H9 (cell line): ENCODE data around the gene BCL2L15. TPM values are rescaled to one million over a fixed set of nuclear protein-coding genes. Genes with fewer than 3 reads are reported as not detected.

Source experiments
- DNase-seq: peaks from one replicate; pipeline ENCODE4 v3.0.0-alpha.2; 2017
- H2AFZ ChIP-seq: one replicate; pipeline ENCODE4 v1.6.1; 2013; ENCODE audit warnings: mild to moderate bottlenecking, low read length, control low read depth, moderate library complexity
- H2AK5ac ChIP-seq: 2 replicates; pipeline ENCODE4 v1.6.1; 2013; ENCODE audit warnings: low read length, control low read depth, mixed read lengths; ENCODE audit not compliant: insufficient read length
- H2BK120ac ChIP-seq: one replicate; pipeline ENCODE4 v1.6.1; 2013; ENCODE audit warnings: low read depth, mild to moderate bottlenecking, low read length, control low read depth, inconsistent platforms; ENCODE audit not compliant: poor library complexity, severe bottlenecking
- H2BK12ac ChIP-seq: 2 replicates; pipeline ENCODE4 v1.6.1; 2013; ENCODE audit warnings: low read length, control low read depth, mixed read lengths, low read depth; ENCODE audit not compliant: insufficient read length
- H2BK15ac ChIP-seq: 2 replicates; pipeline ENCODE4 v1.6.1; 2013; ENCODE audit warnings: low read depth, low read length, control low read depth
- H2BK20ac ChIP-seq: one replicate; pipeline ENCODE4 v1.6.1; 2013; ENCODE audit warnings: low read depth, mild to moderate bottlenecking, low read length, control low read depth, inconsistent platforms; ENCODE audit not compliant: poor library complexity, severe bottlenecking
- H2BK5ac ChIP-seq: 2 replicates; pipeline ENCODE4 v1.6.1; 2013; ENCODE audit warnings: low read length, control low read depth, mixed read lengths; ENCODE audit not compliant: insufficient read length
- H3K14ac ChIP-seq: 2 replicates; pipeline ENCODE4 v1.6.1; 2013; ENCODE audit warnings: low read length, control low read depth; ENCODE audit not compliant: insufficient read depth
- H3K18ac ChIP-seq: 2 replicates; pipeline ENCODE4 v1.6.1; 2013; ENCODE audit warnings: low read depth, mild to moderate bottlenecking, mixed read lengths, low read length, control low read depth; ENCODE audit not compliant: insufficient read length
- H3K23ac ChIP-seq: 2 replicates; pipeline ENCODE4 v1.6.1; 2013; ENCODE audit warnings: low read length, control low read depth, mixed read lengths, low read depth; ENCODE audit not compliant: insufficient read length
- H3K23me2 ChIP-seq: 2 replicates; pipeline ENCODE4 v1.6.1; 2013; ENCODE audit warnings: low read depth, mild to moderate bottlenecking, mixed read lengths, low read length, control low read depth; ENCODE audit not compliant: insufficient read length, poor library complexity, severe bottlenecking
- H3K27ac ChIP-seq: 2 replicates; pipeline ENCODE4 v1.5.1; 2013; ENCODE audit warnings: low read length, control low read depth, mixed read lengths, low read depth; ENCODE audit not compliant: insufficient read length
- H3K27me3 ChIP-seq: 2 replicates; pipeline ENCODE4 v1.6.1; 2013; ENCODE audit warnings: low read length, control low read depth, inconsistent platforms; ENCODE audit not compliant: insufficient read depth
- H3K4ac ChIP-seq: 2 replicates; pipeline ENCODE4 v1.6.1; 2013; ENCODE audit warnings: low read depth, mild to moderate bottlenecking, control low read depth, inconsistent platforms, low read length, moderate library complexity
- H3K4me1 ChIP-seq: 2 replicates; pipeline ENCODE4 v1.6.1; 2013; ENCODE audit warnings: low read length, control low read depth, inconsistent platforms; ENCODE audit not compliant: insufficient read depth
- H3K4me2 ChIP-seq: 2 replicates; pipeline ENCODE4 v1.6.1; 2013; ENCODE audit warnings: low read length, control low read depth, mixed read lengths; ENCODE audit not compliant: insufficient read length, insufficient read depth
- H3K56ac ChIP-seq: 2 replicates; pipeline ENCODE4 v1.6.1; 2013; ENCODE audit warnings: low read depth, mild to moderate bottlenecking, mixed read lengths, low read length, control low read depth; ENCODE audit not compliant: insufficient read length
- H3K79me1 ChIP-seq: 2 replicates; pipeline ENCODE4 v1.6.1; 2013; ENCODE audit warnings: low read depth, mild to moderate bottlenecking, moderate library complexity, low read length, control low read depth, inconsistent platforms; ENCODE audit not compliant: insufficient read depth, poor library complexity, severe bottlenecking
- H3K79me2 ChIP-seq: 2 replicates; pipeline ENCODE4 v1.6.1; 2013; ENCODE audit warnings: low read length, control low read depth, inconsistent platforms; ENCODE audit not compliant: insufficient read depth
- H3K9ac ChIP-seq: 2 replicates; pipeline ENCODE4 v1.6.1; 2013; ENCODE audit warnings: low read length, control low read depth, mixed read lengths; ENCODE audit not compliant: insufficient read length; ENCODE audit errors: extremely low read depth
- H3K9me3 ChIP-seq: one replicate; pipeline ENCODE4 v1.6.1; 2013; ENCODE audit warnings: low read depth, low read length, inconsistent platforms; ENCODE audit not compliant: control insufficient read depth
- H3T11ph ChIP-seq: one replicate; pipeline ENCODE4 v1.6.1; 2013; ENCODE audit warnings: mild to moderate bottlenecking, low read length, control low read depth, inconsistent platforms
- H4K20me1 ChIP-seq: one replicate; pipeline ENCODE4 v1.6.1; 2013; ENCODE audit not compliant: control insufficient read depth, insufficient read length, insufficient read depth
- H4K5ac ChIP-seq: 2 replicates; pipeline ENCODE4 v1.6.1; 2013; ENCODE audit warnings: low read depth, mild to moderate bottlenecking, mixed read lengths, low read length, control low read depth; ENCODE audit not compliant: insufficient read length
- H4K8ac ChIP-seq: replicated peaks from 2 replicates; pipeline ENCODE4 v1.6.1; 2013; ENCODE audit warnings: low read length, control low read depth, mixed read lengths, low read depth; ENCODE audit not compliant: insufficient read length
- H4K91ac ChIP-seq: 2 replicates; pipeline ENCODE4 v1.6.1; 2013; ENCODE audit warnings: low read depth, mild to moderate bottlenecking, moderate library complexity, mixed read lengths, low read length, control low read depth; ENCODE audit not compliant: insufficient read length
- H3K27ac Mint-ChIP-seq, 3 experiments: 2 replicates in 2 of 3; 3 replicates in 1 of 3; pipeline ENCODE4 v1.8.0; 2020 to 2021; ENCODE audit warnings: mixed read lengths in 3 of 3, mild to moderate bottlenecking in 1 of 3, moderate library complexity in 1 of 3
- H3K27me3 Mint-ChIP-seq: 2 replicates; pipeline ENCODE4 v1.8.0; 2021; ENCODE audit warnings: low read depth, mild to moderate bottlenecking, moderate library complexity, mixed read lengths
- H3K36me3 Mint-ChIP-seq, 3 experiments: 2 replicates in 2 of 3; 3 replicates in 1 of 3; pipeline ENCODE4 v1.8.0; 2020 to 2021; ENCODE audit warnings: low read depth in 3 of 3, mixed read lengths in 3 of 3; ENCODE audit not compliant: insufficient read depth in 1 of 3
- H3K4me1 Mint-ChIP-seq, 2 experiments: 2 replicates each; pipeline ENCODE4 v1.8.0; 2020; ENCODE audit warnings: mixed read lengths in 2 of 2
- H3K4me3 Mint-ChIP-seq, 2 experiments: 2 replicates in 1 of 2; 3 replicates in 1 of 2; pipeline ENCODE4 v1.8.0; 2020 to 2021; ENCODE audit warnings: mild to moderate bottlenecking in 2 of 2, mixed read lengths in 2 of 2, moderate library complexity in 1 of 2
- H3K9me3 Mint-ChIP-seq, 2 experiments: 2 replicates in 1 of 2; 3 replicates in 1 of 2; pipeline ENCODE4 v1.8.0; 2020; ENCODE audit warnings: mild to moderate bottlenecking in 2 of 2, mixed read lengths in 2 of 2, moderate library complexity in 1 of 2
- WGBS: extraction: QIAGEN DNeasy Blood & Tissue Kit; methylation state at CpG from one replicate; pipeline ENCODE4 v1.1.7; 2013; ENCODE audit warnings: missing lambda C conversion rate, low lambda C conversion rate, mixed read lengths; ENCODE audit not compliant: insufficient read length; ENCODE audit errors: extremely low coverage; 5-methylcytosine and 5-hydroxymethylcytosine counted together
- total RNA-seq: library from RNA; stranded (reverse); gene quantifications from 2 replicates; pipeline ENCODE4 v1.2.1, GENCODE V29; 2021
- TF ChIP-seq, protein P1 (sequence below): fragments of 200-600 bp; sonication (generic); conservative IDR thresholded peaks from 3 replicates; pipeline ENCODE4 v1.8.0; 2021; ENCODE audit warnings: antibody characterized with exemption, mild to moderate bottlenecking

Gene BCL2L15
- total RNA-seq, 1 experiment from 2014 or later = 0.22 TPM

GRCh38 chr1:113904293-113904673 lies 16.9 kb upstream of the BCL2L15 start:
- no peak overlapping the region for H2BK5ac ChIP-seq
- Mint-ChIP-seq H3K4me3 (peak overlapping the region; percentile 94 to 96), H3K27ac (peak overlapping the region; percentile 85 to 98 (median 95)), H3K36me3 (peaks cover 0 to 30% (median 23%) of the 10 kb centered on the region in 3 experiments; a peak in 5 of 7 replicates), H3K27me3 (no peaks in the 10 kb centered on the region), H3K4me1 (peaks cover 11% of the 10 kb centered on the region in 2 experiments), H3K9me3 (no peaks in the 10 kb centered on the region)
- no peak overlapping the region for H3K23ac ChIP-seq
- DNase-seq = peak; percentile 59
- no peak overlapping the region for H2AFZ ChIP-seq
- no peak overlapping the region for H3K56ac ChIP-seq
- no peak overlapping the region for H4K8ac ChIP-seq
- H3K18ac ChIP-seq = peak overlapping the region; percentile 27
- H3K4me1 ChIP-seq = no peaks in the 10 kb centered on the region
- peak overlapping the region; percentile 79 for H3K4me2 ChIP-seq
- no peak overlapping the region for H3K4ac ChIP-seq
- no peak overlapping the region for H2BK20ac ChIP-seq
- no peak overlapping the region for H3K14ac ChIP-seq
- TF ChIP-seq, protein P1, sequence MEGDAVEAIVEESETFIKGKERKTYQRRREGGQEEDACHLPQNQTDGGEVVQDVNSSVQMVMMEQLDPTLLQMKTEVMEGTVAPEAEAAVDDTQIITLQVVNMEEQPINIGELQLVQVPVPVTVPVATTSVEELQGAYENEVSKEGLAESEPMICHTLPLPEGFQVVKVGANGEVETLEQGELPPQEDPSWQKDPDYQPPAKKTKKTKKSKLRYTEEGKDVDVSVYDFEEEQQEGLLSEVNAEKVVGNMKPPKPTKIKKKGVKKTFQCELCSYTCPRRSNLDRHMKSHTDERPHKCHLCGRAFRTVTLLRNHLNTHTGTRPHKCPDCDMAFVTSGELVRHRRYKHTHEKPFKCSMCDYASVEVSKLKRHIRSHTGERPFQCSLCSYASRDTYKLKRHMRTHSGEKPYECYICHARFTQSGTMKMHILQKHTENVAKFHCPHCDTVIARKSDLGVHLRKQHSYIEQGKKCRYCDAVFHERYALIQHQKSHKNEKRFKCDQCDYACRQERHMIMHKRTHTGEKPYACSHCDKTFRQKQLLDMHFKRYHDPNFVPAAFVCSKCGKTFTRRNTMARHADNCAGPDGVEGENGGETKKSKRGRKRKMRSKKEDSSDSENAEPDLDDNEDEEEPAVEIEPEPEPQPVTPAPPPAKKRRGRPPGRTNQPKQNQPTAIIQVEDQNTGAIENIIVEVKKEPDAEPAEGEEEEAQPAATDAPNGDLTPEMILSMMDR = no peak
- H3K9ac ChIP-seq = peak overlapping the region; percentile 49
- no peak overlapping the region for H3K27ac ChIP-seq
- H3T11ph ChIP-seq = no peak overlapping the region
- no peaks in the 10 kb centered on the region for H3K9me3 ChIP-seq
- peaks cover 11% of the 10 kb centered on the region for H3K23me2 ChIP-seq
- H4K5ac ChIP-seq = no peak overlapping the region
- WGBS = no CpG with 5 or more reads among the region's 11 CpGs
- H2BK120ac ChIP-seq = no peak overlapping the region
- H4K91ac ChIP-seq = no peak overlapping the region
- no peak overlapping the region for H2AK5ac ChIP-seq
- H2BK12ac ChIP-seq = no peak overlapping the region
- no peaks in the 10 kb centered on the region for H3K79me2 ChIP-seq
- no peaks in the 10 kb centered on the region for H4K20me1 ChIP-seq
- H3K79me1 ChIP-seq = no peaks in the 10 kb centered on the region
- H2BK15ac ChIP-seq = no peak overlapping the region
- H3K27me3 ChIP-seq = no peaks in the 10 kb centered on the region
